Measurements from ENCODE around the gene MMP11.

Gene MMP11

DNA sequence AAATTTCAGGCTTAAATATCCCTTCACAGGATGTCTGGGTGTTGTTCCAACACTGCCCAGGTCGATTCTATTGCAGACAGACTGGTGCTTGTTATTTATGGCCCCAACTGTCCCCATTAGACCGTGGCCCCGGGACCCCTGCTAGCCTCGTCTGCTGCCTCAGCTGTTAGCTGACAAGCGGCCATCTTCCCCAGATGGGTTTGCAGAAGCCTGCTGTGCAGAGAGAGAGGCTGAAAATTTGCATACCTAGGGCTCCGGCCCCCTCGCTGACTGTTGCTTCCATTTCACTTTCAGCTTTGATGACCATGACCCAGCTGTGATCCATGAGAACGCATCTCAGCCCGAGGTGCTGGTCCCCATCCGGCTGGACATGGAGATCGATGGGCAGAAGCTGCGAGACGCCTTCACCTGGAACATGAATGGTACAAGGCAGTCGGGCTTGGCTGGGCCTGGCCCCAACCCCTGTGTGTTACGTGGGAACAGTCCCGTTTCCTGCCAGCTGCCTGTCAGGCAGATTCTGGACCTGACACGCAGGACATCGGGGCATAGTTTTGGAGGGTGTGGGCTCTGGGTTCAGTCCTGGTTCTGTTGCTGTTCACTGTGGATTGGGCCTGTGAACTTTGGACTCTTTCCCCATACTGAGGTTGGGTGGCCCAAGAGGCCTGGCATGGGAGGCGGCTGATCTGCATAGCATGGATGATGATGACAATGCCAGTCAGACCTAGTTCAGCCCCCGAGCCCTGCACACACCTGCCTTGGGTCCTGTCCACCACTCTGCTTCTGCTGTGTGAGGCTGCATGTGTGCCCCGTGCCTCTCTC lies 30.6 kb downstream of the MMP11 start:
- DNase-seq, result no peak

DNA sequence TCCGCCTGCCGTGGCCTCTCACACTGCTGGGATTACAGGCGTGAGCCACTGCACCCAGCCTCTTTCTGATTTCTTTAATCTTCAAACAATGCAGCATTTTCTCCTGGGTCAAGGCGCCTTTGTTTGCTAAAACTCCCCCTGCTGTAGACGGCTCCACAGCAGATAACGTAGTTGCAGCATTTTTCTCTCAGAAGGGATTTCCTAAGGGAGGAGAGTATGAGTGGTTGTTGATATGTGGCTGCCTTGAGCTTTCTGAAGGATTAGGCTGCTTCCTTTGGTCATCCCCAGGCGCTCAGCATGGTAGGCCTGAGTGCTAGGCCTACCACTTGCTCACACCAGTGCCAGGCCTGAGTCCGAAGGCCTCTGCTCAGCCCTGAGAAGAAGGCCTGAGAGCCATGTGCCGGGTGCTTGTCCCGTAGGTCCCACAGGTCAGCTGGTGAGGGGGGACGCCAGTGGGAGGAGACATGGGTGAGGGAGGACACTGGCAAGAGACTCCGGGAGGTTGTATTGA lies 32.2 kb downstream of the MMP11 start:
- DNase-seq, result no peak

DNA sequence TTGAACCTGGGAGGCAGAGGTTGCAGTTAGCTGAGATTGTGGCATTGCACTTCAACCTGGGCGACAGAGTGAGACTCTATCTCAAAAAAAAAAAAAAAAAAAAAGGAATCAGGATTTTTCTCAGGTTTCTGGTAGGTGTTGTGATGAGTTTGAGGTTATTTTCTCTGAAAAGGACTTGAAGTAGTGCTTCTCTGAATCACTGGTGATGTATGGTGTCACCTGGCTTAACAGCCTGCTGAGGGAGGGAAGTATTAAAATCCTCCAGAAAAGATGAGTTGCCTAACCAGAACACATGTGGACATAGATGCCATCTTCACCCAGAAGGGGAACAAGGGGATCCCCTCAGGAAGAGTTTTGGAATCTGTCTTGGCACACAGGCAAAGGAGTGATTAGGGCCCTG lies 34.2 kb downstream of the MMP11 start:
- DNase-seq, result no peak

DNA sequence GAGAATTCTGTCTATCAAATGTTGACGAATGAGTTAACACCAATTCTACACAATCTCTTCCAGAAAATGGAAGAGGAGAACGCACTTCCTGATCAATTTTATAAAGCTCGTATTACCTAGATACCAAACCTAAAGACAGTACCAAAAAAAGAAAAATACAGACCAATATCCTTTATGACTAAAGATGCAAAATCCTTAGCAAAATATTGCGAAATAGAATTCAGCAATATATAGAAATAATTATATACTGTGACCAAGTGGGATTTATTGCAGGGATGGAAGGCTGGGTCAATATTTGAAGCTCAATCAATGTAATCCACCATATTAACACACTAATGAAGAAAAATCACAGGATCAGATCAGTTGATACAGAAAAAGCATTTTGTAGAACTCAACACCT lies 39.7 kb downstream of the MMP11 start:
- DNase-seq, result no peak

DNA sequence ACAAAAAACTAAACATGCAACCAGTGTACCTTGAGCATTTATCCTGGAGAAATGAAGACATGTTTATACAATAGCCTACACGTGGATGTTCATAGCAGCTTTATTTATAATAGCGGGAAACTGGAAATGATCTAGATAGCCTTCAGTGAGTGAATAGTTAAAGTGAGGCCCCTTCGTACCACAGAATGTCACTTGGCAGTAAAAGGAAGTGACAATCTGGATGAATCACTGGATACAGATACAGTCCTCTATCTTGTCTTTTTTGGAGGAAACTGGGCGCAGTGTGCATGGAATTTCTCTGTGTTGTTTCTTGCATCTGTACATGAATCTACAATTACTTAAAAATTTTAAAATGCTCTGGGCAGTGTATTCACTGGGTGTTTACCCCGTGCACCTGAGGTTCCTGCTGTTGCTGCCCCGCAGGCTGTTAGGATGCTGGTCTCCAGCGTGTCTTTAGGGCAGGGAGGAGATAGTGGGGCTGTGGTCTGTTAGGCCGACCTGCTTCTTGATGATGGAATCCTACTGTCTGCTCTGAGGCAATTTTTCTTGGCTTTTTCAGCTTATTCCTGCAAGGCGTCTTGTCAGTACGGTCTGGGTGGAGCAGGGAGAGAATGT lies 43.0 kb downstream of the MMP11 start:
- DNase-seq, result no peak

DNA sequence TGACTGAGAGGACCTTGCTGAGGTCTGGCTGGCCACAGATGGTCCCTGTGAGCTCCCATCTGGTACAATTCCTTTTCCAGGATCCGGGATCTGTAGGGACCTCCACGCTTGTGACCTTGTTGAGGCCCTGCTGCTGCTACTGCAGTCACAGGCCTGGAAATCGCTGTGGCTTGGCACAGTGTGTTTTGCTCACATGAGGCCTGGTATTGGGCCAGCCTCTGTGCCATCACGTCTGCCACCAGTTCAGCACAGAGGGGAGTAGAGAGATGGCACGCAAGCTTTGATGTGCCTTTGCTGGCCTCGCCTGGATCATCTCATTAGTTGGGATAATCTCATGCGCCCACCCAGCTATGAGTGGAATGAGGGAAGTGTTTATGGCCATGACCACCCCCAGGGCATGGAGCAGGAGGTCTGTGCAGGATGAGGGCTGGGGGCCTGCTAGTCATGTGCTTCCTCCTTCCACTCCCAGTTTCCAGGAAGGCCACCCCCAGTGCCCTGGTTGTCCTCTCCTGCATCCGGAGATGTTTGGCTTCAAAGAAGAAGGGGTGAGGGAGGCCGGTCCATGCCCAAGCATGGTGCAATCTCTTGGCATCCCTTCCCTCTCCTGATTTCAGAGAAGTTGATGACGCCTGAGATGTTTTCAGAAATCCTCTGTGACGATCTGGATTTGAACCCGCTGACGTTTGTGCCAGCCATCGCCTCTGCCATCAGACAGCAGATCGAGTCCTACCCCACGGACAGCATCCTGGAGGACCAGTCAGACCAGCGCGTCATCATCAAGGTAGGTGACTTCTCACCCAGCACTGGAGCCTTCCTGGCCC lies 43.7 kb downstream of the MMP11 start:
- no peak for DNase-seq

DNA sequence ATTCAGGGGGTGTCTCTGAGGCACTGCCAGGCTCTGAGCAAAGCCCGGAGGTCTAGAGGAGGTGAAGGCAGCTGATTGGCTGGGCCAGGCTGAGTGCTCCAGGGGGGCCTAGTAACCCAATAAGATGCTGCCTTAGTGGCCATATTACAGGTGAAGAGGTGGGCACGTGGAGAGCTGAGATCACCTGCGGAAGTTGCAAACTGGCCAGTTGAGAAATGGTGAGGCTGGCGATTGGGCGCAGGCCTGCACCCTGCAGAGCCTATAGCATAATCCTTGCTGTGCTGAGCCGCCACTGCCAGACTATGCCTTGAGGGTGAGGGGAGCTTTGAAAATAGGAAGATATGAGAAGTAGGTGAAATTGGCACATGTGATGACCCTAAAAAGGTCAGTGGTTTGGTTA lies 44.5 kb downstream of the MMP11 start:
- DNase-seq, result no peak

DNA sequence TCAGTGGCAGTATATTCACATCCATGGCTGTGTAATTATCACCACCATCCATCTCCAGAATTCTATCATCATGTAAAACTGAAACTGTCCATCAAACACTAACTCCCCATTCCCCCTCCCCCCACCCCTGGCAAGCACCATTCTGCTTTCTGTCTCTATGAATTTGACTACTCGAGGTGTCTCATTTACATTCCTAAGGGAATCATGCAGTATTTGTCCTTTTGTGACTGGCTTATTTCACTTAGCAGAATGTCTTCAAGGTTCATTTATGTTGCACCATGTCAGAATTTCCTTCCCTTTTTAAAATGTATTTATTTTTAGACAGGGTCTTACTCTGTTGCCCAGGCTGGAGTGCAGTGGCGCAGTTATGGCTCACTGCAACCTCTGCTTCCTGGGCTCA lies 45.9 kb downstream of the MMP11 start:
- no peak for DNase-seq

DNA sequence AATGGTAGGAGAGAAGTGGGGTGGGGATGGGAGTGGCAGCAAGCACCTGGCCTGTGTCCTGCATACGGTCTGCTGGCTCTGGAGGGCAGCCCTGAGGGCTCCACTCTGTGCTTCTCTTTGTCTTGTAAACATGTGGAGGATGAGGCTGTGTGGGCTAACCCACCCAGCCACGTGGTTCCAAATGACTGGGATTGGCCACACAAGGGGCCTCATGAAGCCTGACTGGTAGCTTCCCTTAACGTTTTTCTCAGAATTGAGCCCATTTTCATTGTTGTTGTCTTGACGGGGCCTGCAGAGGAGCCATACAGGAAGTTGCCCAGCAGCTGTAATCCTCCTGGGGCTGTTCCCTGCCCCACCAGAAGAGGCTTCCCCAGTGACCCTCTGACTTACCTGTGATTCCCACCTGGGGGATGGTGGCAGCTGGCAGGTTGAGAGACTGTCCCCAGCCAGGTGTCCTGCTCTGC lies 48.1 kb downstream of the MMP11 start:
- no peak for DNase-seq

DNA sequence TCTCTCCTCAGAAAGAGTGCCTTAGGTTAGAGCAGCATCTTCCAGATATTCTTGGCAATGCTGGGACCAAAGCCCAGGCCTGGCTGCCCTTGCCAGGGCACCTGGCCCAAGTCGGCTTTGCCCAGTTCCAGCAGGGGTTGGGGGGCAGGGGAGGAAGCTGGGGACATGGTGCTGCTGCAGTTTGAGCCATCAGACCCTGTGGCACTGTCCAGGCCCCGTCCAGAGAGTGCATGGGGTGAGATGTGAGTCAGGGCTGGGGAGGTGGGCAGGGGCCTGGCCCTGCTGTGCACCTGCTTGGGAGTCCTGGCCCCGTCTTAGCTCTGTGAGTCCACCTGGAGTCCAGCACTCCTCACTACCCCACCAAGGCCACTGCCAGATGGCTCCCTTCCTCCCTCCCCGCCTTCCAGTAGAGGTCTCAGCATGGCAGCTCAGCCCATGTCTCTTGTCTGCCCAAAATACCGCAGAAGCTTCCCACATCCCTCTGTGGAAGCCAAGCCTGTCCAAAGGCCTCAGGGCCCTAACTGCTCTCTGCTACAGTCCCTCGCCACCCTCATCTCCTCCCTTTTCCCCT lies 49.5 kb downstream of the MMP11 start:
- no peak for DNase-seq

DNA sequence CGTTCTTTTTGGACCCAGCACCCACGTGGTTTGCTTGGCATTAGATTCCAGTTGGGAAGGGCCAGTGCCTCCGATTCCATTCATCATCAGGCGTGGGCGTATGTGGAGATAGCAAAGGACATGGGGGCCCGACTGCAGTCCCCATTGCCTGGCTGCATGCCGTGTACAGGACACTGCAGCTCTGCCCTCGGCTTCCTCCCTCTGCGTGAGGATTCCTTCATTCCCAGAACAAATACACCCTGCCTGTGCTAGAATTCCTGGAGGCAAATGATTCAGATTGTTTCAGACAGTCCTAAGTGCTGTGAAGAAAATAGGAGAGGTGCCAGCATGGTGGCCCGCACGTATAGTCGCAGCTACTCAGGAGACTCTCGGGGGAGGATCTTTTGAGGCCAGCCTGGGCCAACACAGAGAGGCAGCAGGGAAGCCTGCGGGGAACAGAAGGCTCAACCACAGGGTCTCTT lies 50.7 kb downstream of the MMP11 start:
- DNase-seq, result no peak

DNA sequence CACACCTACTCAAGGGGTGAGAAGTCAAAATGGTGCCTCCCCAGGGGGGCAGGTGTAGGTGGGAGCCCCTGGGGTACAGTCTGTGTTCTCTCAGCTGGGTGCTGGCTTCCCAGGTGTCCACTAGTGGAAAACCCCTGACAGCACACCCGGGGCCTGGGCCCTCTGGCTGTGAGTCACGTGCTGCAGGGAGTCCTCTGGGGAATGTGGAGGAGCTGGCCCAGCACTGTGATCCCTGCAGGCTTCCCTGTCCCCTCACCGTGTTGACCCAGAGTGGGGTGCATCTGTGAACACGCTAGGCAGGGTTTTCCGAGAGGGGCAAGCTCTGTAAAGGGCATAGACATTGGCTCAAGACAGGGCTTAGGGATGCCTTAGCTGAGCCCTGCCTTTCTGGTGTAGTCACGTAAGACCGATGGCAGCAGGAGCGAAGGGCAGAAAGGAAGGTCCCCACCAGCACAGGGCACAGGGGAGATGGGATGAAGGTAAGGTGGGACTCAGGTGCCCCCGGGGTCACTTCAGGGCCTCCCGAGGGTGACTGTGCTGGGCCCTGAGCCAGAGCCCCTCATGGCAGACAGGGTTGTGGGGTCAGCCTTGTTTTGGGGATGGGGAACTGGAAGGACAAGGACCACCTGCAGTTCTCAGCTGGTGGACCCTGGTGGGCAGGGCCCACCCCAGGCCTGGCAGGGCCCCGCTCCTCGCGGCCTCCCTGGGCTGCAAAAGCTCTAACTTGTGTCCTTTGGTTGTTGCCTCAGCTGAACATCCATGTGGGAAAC lies 52.0 kb downstream of the MMP11 start:
- DNase-seq, result no peak

DNA sequence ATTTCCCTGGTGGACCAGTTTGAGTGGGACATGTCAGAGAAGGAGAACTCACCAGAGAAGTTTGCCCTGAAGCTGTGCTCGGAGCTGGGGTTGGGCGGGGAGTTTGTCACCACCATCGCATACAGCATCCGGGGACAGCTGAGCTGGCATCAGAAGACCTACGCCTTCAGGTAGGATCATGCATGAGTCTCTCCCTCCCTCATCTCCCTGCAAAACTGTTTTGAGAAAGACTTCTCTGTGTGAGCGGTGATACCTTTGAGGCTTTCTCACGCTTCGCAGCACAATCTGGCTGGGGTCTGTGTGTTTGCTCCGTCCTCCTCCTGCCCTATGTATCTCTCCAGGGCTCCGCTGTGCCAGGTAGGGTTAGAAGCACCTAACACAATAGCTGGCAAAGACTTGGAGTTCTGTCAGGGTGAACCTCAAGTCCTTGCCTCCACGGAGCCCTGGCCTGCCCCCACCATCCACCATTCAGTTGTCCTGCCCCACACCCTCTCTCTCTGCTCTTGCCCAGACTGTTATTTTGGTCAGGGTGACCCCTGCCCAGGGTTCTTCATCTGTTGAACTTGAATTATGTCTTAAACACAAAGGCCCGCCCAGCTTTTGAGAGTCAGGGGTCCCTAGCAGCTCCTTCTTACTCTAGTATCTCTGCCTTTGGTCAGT lies 52.7 kb downstream of the MMP11 start:
- no peak for DNase-seq

DNA sequence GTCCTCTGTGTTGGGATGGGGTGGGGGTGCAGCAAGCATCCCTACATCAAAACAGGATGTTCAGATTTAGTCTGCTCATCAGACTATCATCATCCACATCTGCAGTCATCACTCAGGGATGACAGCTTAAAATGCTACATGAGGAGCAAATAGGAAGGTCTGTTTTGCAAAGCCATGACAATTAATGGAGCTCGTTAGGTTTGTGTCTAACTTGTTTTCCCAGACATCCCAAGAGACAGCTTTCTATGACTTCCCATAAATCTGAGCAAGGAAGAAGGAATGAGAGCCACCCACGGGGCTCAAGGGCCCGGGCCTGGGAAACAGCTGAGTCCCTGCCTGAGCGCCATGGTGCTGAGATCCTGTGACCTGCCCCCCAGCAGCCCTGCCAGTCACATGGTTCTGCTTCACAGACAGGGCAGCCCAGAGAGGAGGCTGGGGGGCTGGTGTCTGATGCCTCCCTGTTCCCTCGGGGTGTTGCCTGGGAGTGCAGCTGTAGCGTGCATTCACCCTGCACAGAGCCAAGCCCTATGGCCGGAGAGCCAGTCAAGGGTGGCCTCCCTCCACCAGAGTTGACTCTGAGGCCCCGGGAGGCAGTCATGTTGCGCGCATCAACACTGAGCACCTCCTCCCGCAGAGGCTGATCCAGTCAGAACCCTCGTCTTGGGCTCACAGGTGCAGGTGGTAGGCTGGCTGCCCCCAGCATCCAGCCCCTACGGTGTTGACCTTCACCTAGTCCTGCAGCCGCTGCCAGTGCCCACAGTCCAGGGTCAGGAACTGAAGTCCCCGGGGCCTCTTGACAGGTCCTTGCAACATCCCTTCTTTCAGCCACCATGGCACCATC lies 54.1 kb downstream of the MMP11 start:
- no peak for DNase-seq

DNA sequence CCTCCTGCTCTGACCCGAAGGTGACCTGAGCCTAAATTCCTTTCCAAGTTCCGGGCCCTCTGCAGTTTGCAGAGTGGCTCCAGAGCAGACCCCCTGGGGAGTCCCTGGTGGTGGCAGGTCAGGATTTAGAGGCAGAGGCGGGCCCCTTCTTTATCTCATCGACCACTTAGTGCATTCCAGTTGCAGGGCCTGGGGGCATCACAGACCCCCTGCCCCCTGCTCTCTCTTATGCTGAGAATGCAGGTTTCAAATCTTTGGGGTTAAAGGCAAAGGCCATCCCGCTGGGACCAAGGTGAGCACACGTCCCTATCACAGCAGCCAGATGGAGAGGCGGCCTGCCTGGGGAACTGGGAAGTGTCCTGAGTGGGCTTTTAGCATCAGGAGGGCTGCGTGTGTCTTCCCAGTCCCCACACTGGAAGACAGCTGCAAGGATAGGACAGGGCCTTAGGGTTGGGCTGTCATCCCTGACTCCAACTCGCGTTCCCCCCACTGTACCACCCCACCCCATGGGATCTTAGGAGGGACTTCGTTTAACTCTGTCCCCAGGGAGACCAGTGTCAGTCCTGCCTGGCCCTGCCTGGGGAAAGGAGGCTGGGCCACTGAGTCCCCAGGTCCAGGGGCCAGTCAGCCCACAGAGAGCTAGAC lies 54.8 kb downstream of the MMP11 start:
- no peak for DNase-seq

DNA sequence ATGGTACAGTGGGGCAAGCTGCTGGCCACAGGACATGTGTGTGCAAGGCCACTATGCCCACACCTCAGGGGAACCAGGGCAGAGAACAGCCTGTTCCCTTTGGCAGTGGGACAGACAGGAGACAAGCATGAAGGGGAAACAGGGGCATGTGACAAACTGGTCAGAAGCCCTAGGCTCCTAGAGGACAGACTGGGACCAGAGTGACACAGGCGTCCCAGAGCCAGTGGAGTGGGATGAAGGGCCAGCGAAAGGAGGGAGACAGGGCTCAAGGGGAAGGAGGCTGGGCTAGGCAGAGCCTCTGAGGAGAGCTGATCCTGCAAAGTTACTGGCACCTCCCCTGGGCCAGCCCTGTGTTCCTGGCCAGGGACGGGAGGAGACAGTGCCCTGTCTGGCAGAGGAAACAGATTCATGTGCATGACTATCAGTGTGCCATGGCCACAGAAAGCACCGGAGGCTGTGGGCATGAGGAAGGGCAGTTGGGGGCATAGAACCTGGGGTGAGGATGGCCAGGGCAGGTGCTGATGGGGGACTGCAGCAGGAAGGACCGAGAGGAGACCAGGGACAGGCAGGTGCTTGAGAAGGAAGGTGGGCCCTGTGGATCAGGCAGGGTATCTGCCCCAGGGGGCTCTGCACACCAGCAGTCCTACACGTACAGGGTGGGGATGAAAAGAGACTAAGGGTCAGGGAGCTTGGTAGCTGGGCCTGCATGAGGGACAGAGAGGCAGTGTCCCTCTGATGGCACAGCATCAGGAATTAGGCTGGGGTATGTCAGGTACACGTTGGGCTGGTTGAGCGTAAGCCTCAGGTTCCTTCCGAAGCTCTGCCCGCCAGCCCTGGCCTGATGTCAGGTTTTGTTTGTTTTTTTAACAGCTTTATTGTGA lies 56.4 kb downstream of the MMP11 start:
- DNase-seq, result no peak

DNA sequence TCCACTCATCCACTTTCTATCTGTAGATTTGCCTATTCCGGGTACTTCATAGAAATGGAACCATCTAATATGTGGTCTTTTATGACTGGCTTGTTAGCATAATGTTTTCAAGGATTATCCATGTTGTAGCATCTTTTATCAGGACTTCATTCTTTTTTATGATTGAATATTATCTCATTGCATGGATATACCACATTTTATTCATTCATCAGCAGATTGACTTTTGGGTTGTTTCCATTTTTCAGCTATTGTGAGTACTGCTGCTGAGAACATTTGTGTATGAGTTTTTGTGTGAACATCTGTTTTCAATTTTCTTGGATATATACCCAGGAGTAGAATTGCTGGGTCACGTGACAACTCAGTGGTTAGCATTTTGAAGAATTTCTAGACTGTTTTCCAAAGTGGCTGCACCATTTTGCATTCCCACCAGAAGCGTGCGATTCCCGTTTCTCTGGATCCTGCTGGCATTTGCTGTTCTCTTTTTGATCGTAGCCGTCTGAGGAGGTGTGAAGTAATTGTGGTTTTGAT lies 57.3 kb downstream of the MMP11 start:
- no peak for DNase-seq

DNA sequence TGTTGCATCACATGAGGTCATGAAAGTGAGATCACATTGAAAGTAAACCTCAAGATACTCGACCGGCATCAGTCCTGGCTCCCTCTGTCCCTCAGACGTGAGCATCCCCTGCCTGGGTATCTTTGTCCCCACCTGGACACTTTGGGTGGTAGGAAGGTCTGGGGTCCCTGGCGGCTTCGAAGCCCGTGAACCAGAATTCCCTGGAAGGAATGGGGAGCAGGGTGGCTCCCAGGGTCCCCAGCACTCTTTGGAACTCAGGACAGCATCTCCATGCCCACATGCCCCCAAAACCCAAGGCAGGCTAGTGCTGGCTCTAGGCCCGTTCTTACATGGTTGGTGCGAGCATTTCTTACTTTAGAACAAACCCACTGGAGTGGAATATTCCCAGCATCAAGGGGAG lies 58.6 kb downstream of the MMP11 start:
- DNase-seq, result no peak

DNA sequence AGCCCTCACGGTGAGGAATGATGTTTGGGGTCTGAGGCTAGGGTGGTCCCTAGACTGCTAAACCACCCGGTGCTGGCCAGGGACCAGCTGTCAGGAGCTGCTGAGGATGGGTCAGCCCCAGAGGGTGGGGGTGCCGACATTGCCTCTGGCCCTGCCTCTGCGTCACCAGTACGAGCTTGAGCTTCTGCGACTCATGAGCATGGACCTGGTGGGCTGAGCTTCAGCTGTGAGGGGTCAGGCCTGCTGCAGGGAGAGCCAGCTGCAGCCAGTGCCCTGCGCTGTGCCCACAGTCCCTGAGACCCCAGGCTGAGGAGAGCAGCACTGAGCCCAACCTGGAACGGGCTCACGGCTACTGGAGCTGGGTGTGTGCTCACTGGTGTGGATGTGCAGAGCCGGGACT lies 59.1 kb downstream of the MMP11 start:
- DNase-seq, result no peak

All from T-helper 9 cell (primary cell).